ENCODE results near the gene CNN2.

- 0 out of 2 replicates have a peak, but pooled peaks have one; percentile 48 for TF ChIP-seq TFE3 (CRISPR knock-in tag; IDR thresholded peaks at IDR 0.05)
- peak; percentile 78 for TF ChIP-seq TFDP2 (CRISPR knock-in tag; IDR thresholded peaks at IDR 0.05)
- no peak for TF ChIP-seq PHF8 (CRISPR knock-in tag; IDR thresholded peaks at IDR 0.05)
- TF ChIP-seq SMC3 (IDR thresholded peaks at IDR 0.05; ENCODE audit: low read length), result no peak
These were observed 19.8 kb downstream of the CNN2 start for GRCh38 chr19:1046117-1046626.

All from HepG2 (cell line).